Activated CD4-positive, alpha-beta T cell treated with anti-CD3 and anti-CD28 coated beads, Interleukin-2, amount 50 U/mL, for 24 hours (primary cell): ENCODE measurements around the gene CTIF.

Experiments used
- DNase-seq, 2 donors: peaks; one replicate each; pipeline ENCODE4 v3.0.0-alpha.2; 2020; ENCODE audit warnings: low read depth in 1 of 2, low spot score in 1 of 2

Gene CTIF

GRCh38 chr18:48599391-48599790, 60.6 kb downstream of the CTIF start:
- DNase-seq: no peak

- no peak for DNase-seq
Measured at GRCh38 chr18:48600046-48600445, 61.2 kb downstream of the CTIF start.

GRCh38 chr18:48600456-48601090, 61.7 kb downstream of the CTIF start:
- DNase-seq: no peak

- DNase-seq: no peak
Measured at GRCh38 chr18:48601343-48601742, 62.5 kb downstream of the CTIF start.

- DNase-seq: no peak
Measured at GRCh38 chr18:48602759-48603390, 64.0 kb downstream of the CTIF start.

- DNase-seq: no peak
Measured at GRCh38 chr18:48605408-48605845, 66.6 kb downstream of the CTIF start.

GRCh38 chr18:48607056-48607984, 68.5 kb downstream of the CTIF start:
- no peak for DNase-seq

GRCh38 chr18:48608581-48608980, 69.8 kb downstream of the CTIF start:
- DNase-seq: no peak

- no peak for DNase-seq
Measured at GRCh38 chr18:48609114-48609513, 70.3 kb downstream of the CTIF start.

- DNase-seq: no peak
Measured at GRCh38 chr18:48609820-48610815, 71.3 kb downstream of the CTIF start.

GRCh38 chr18:48611203-48611602, 72.4 kb downstream of the CTIF start:
- DNase-seq: no peak

- DNase-seq: no peak
Measured at GRCh38 chr18:48611785-48612480, 73.1 kb downstream of the CTIF start.

GRCh38 chr18:48612511-48612910, 73.7 kb downstream of the CTIF start:
- no peak for DNase-seq

GRCh38 chr18:48612917-48613316, 74.1 kb downstream of the CTIF start:
- no peak for DNase-seq

GRCh38 chr18:48613589-48614404, 75.0 kb downstream of the CTIF start:
- DNase-seq: no peak

GRCh38 chr18:48615566-48616401, 77.0 kb downstream of the CTIF start:
- DNase-seq: no peak

GRCh38 chr18:48616484-48617255, 77.8 kb downstream of the CTIF start:
- DNase-seq: no peak
